Tibial artery (tissue), 4 donors: ENCODE results near the gene MYO7B.

Experiments used
- DNase-seq, 2 donors: peaks; one replicate each; pipeline ENCODE4 v3.0.0-alpha.2; 2019
- H3K27ac ChIP-seq, 2 donors: fragments of 200-600 bp; sonication (generic) in 1 of 2; 1 replicate in 1 of 2; 2 replicates in 1 of 2; pipeline ENCODE4 v1.5.1; 2018 to 2019; ENCODE audit warnings: mild to moderate bottlenecking in 1 of 2
- H3K27me3 ChIP-seq, 2 donors: fragments of 200-600 bp; sonication (generic) in 1 of 2; one replicate each; pipeline versions ENCODE4 v1.5.1 to v1.6.0; 2016 to 2019
- H3K36me3 ChIP-seq, 3 donors: fragments of 200-600 bp; sonication (generic) in 2 of 3; one replicate each; pipeline ENCODE4 v1.5.1; 2016 to 2019; ENCODE audit warnings: mild to moderate bottlenecking in 2 of 3
- H3K4me1 ChIP-seq, 4 donors: fragments of 200-600 bp; sonication (generic) in 2 of 4; 1 replicate in 3 of 4; 2 replicates in 1 of 4; pipeline ENCODE4 v1.5.1; 2016 to 2019
- H3K4me3 ChIP-seq, 2 donors: fragments of 200-600 bp; sonication (generic) in 1 of 2; 1 replicate in 1 of 2; 2 replicates in 1 of 2; pipeline ENCODE4 v1.5.1; 2018 to 2019; ENCODE audit warnings: mild to moderate bottlenecking in 2 of 2
- H3K9me3 ChIP-seq, 3 donors: fragments of 200-600 bp; sonication (generic) in 1 of 3; one replicate each; pipeline ENCODE4 v1.5.1; 2016 to 2019
- intact Hi-C: fragments of 100-400 bp; cut with DNase I; formaldehyde crosslinking; loops from one replicate; pipeline ENCODE4 v1.15.0; 2023; ENCODE audit warnings: low total_unique reads
- TF ChIP-seq, protein P1 (sequence below), 2 experiments: fragments of 200-600 bp in 1 of 2; fragments of 450-650 bp in 1 of 2; IDR thresholded peaks; one replicate each; pipeline ENCODE4 v1.5.1; 2017 to 2019; ENCODE audit warnings: antibody characterized with exemption in 2 of 2, mild to moderate bottlenecking in 1 of 2, moderate library complexity in 1 of 2

The MYO7B gene

GRCh38 chr2:127510073-127510472, 25.4 kb upstream of the MYO7B start:
- no peak for DNase-seq
- H3K27ac ChIP-seq = peak overlapping the region in 1 of 2 donors; percentile 5
- H3K9me3 ChIP-seq = no peaks in the 10 kb centered on the region
- TF ChIP-seq, protein P1, sequence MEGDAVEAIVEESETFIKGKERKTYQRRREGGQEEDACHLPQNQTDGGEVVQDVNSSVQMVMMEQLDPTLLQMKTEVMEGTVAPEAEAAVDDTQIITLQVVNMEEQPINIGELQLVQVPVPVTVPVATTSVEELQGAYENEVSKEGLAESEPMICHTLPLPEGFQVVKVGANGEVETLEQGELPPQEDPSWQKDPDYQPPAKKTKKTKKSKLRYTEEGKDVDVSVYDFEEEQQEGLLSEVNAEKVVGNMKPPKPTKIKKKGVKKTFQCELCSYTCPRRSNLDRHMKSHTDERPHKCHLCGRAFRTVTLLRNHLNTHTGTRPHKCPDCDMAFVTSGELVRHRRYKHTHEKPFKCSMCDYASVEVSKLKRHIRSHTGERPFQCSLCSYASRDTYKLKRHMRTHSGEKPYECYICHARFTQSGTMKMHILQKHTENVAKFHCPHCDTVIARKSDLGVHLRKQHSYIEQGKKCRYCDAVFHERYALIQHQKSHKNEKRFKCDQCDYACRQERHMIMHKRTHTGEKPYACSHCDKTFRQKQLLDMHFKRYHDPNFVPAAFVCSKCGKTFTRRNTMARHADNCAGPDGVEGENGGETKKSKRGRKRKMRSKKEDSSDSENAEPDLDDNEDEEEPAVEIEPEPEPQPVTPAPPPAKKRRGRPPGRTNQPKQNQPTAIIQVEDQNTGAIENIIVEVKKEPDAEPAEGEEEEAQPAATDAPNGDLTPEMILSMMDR (IDR thresholded peaks at IDR 0.05) = no peak
- no peaks in the 10 kb centered on the region for H3K27me3 ChIP-seq
- H3K36me3 ChIP-seq = peaks cover 4 to 16% (median 14%) of the 10 kb centered on the region in 3 donors
- no peak overlapping the region for H3K4me3 ChIP-seq
- intact Hi-C loops = no loop called here
- H3K4me1 ChIP-seq = peaks cover 0 to 37% (median 20%) of the 10 kb centered on the region in 4 donors

DNA sequence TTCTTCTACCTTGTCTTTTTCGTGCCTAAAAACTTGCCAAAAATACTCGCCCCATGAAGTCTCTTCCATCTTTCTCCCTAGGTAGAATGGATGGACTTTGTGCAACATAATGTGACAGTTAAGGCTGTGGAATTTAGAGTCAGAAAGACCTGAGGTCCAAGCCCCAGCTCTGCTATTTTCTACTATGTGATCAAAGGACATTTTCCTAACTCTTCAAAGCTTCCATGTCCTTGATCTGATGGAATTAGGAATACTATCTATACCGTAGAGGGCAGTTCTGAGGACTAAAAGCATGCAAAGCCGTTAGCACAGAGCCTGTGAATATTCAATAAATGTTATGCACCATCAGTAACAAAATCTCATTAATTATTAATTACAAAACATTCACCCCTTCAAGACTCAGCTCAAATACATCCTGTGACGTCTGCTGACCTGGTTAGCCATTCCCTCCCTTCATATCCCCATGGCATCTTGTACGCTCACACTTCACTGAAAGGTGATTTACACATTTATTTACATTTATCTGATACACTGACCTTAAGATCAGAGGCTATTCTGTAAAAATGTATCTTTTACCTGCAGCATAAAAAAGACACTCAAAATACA, 24.3 kb upstream of the MYO7B start:
- Histone ChIP-seq H3K27ac (no peak overlapping the region), H3K36me3 (peaks cover 0 to 11% (median 9%) of the 10 kb centered on the region in 3 donors), H3K9me3 (no peaks in the 10 kb centered on the region), H3K27me3 (no peaks in the 10 kb centered on the region), H3K4me1 (peaks cover 0 to 49% (median 24%) of the 10 kb centered on the region in 4 donors), H3K4me3 (no peak overlapping the region)
- TF ChIP-seq, protein P1 (IDR thresholded peaks at IDR 0.05) = no peak
- DNase-seq = no peak
- intact Hi-C loops = no loop called here

DNA sequence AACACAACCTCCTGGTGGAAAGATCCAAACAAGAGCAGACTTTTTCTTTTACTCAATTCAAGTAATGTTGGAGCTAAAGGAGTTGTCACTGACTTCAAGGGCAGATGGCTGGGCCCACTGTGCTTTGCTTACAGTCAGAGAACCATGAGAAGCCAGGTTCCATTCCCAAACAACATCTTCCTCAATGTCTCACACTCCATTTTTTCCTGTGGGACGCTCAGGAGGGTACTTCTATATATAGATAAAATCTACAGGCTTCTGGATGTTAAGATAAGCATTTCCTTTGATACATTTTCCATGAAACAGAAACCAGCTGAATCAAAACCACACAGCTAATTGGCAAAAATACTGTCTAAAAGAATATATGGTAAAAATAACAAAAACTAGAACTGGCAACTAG, 23.6 kb upstream of the MYO7B start:
- DNase-seq = no peak
- Histone ChIP-seq H3K4me1 (peaks cover 0 to 55% (median 28%) of the 10 kb centered on the region in 4 donors), H3K27me3 (no peaks in the 10 kb centered on the region), H3K36me3 (peaks cover 0 to 11% (median 9%) of the 10 kb centered on the region in 3 donors), H3K9me3 (no peaks in the 10 kb centered on the region), H3K27ac (no peak overlapping the region), H3K4me3 (no peak overlapping the region)
- TF ChIP-seq, protein P1 (IDR thresholded peaks at IDR 0.05) = no peak
- intact Hi-C loops = no loop called here

DNA sequence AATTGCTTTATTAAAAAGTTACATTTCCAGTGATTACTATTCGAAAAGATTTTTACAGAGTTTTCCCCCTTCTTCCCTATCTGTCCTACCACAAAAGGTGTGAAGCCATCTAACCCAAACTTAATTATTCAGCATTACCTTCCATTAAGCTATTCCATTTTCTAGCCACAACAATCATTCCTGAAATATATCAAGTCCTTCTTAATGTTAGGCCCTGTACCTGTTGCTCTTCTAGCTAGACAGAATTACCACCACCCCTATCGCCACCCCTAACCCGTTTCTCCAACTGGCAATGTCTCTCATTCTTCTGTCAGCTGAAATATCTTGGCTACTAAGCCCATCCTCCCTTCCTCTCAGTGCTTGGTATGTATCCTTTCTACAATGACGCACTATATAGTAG, 23.1 kb upstream of the MYO7B start:
- TF ChIP-seq, protein P1 (IDR thresholded peaks at IDR 0.05) = no peak
- H3K36me3 ChIP-seq = peaks cover 0 to 15% (median 9%) of the 10 kb centered on the region in 3 donors
- H3K4me3 ChIP-seq = no peak overlapping the region
- peaks cover 0 to 54% (median 28%) of the 10 kb centered on the region in 4 donors for H3K4me1 ChIP-seq
- no peak overlapping the region for H3K27ac ChIP-seq
- intact Hi-C loops = no loop called here
- no peaks in the 10 kb centered on the region for H3K9me3 ChIP-seq
- H3K27me3 ChIP-seq = no peaks in the 10 kb centered on the region
- DNase-seq = no peak

- no peak overlapping the region for H3K4me3 ChIP-seq
- no peaks in the 10 kb centered on the region for H3K9me3 ChIP-seq
- H3K27me3 ChIP-seq = no peaks in the 10 kb centered on the region
- DNase-seq = no peak
- intact Hi-C loops = no loop called here
- H3K27ac ChIP-seq = no peak overlapping the region
- TF ChIP-seq, protein P1 (IDR thresholded peaks at IDR 0.05) = no peak
- peaks cover 0 to 40% (median 18%) of the 10 kb centered on the region in 4 donors for H3K4me1 ChIP-seq
- peaks cover 9 to 16% (median 13%) of the 10 kb centered on the region in 3 donors for H3K36me3 ChIP-seq
These were observed 21.4 kb upstream of the MYO7B start for GRCh38 chr2:127514076-127514475.
